KG1 (cell line): ENCODE data around the gene RHO.
"Not testable (repeated sequence)": the region's sequence is repeated elsewhere in the genome, so short reads cannot be mapped to it uniquely, and the experiment has no call there.

Experiments
- DNase-seq: peaks from one replicate; lab custom pipeline; 2025; lab: John Stamatoyannopoulos, UW

RHO gene

GRCh38 chr3:129499604-129500333 lies 28.7 kb upstream of the RHO start:
- not testable (repeated sequence) for DNase-seq

GRCh38 chr3:129500334-129500658 lies 28.1 kb upstream of the RHO start:
- DNase-seq, result no peak

GRCh38 chr3:129501630-129502029 lies 26.8 kb upstream of the RHO start:
- DNase-seq, result no peak

GRCh38 chr3:129502641-129503408 lies 25.6 kb upstream of the RHO start:
- no peak for DNase-seq

GRCh38 chr3:129503471-129504291 lies 24.8 kb upstream of the RHO start:
- no peak for DNase-seq

GRCh38 chr3:129504471-129505100 lies 23.9 kb upstream of the RHO start:
- no peak for DNase-seq

GRCh38 chr3:129505341-129505740 lies 23.1 kb upstream of the RHO start:
- no peak for DNase-seq

- no peak for DNase-seq
These were observed 22.2 kb upstream of the RHO start for GRCh38 chr3:129506231-129506742.

GRCh38 chr3:129507181-129507831 lies 21.1 kb upstream of the RHO start:
- no peak for DNase-seq

- DNase-seq, result no peak
These were observed 15.8 kb upstream of the RHO start for GRCh38 chr3:129512595-129512994.

GRCh38 chr3:129513705-129514104 lies 14.7 kb upstream of the RHO start:
- no peak for DNase-seq

- DNase-seq, result no peak
These were observed 14.3 kb upstream of the RHO start for GRCh38 chr3:129514110-129514509.

- no peak for DNase-seq
These were observed 13.9 kb upstream of the RHO start for GRCh38 chr3:129514563-129514962.

GRCh38 chr3:129515108-129515820 lies 13.2 kb upstream of the RHO start:
- DNase-seq, result not testable (repeated sequence)

- not testable (repeated sequence) for DNase-seq
These were observed 12.5 kb upstream of the RHO start for GRCh38 chr3:129515821-129516432.

- no peak for DNase-seq
These were observed 10.9 kb upstream of the RHO start for GRCh38 chr3:129517516-129517915.

- no peak for DNase-seq
These were observed 10.3 kb upstream of the RHO start for GRCh38 chr3:129518038-129518561.

- no peak for DNase-seq
These were observed 9.9 kb upstream of the RHO start for GRCh38 chr3:129518581-129518980.

GRCh38 chr3:129519449-129519848 lies 9.0 kb upstream of the RHO start:
- DNase-seq, result no peak
